Upper lobe of left lung (tissue), 4 donors: ENCODE results near the gene AGBL5.

Experiments used
- CTCF ChIP-seq, 6 experiments: fragments of 450-650 bp in 4 of 6; fragments of 200-600 bp in 2 of 6; sonication (generic) in 2 of 6; IDR thresholded peaks; one replicate each; pipeline ENCODE4 v1.5.1; 2016 to 2019; ENCODE audit warnings: antibody characterized with exemption in 6 of 6
- POLR2A ChIP-seq, 4 donors: fragments of 450-650 bp; IDR thresholded peaks; one replicate each; pipeline ENCODE4 v1.5.1; 2016 to 2017; ENCODE audit warnings: antibody characterized with exemption in 4 of 4, mild to moderate bottlenecking in 2 of 4

GRCh38 chr2:27081984-27082772 lies 30.7 kb downstream of the AGBL5 start:
- TF ChIP-seq POLR2A (IDR thresholded peaks at IDR 0.05) (no peak), CTCF (IDR thresholded peaks at IDR 0.05) (no peak)
